GM12878 (cell line): ENCODE measurements around the gene MEF2C. TPM values are rescaled to one million over a fixed set of nuclear protein-coding genes. Genes with fewer than 3 reads are reported as not detected.

Experiments used
- ATAC-seq: fragments of 200-7000 bp; cut with Tn5 transposase; 3 replicates; pipeline ENCODE4 v1.9.1; 2020; ENCODE audit warnings: mild to moderate bottlenecking, moderate library complexity
- BruUV-seq: library from RNA; stranded (reverse); fragments of 400-500 nt; replicated peaks from 2 replicates; lab custom pipeline; 2021; lab: Mats Ljungman, UMichigan
- CTCF ChIA-PET: fragments of 300-600 bp; sonication (Branson Sonifier 250); formaldehyde crosslinking; extraction: SDS; loops from one replicate; lab custom pipeline; 2021; ENCODE audit warnings: inconsistent platforms; lab: Yijun Ruan, JAX
- POLR2A ChIA-PET: fragments of 350-600 bp; formaldehyde crosslinking; extraction: SDS; loops from one replicate; lab custom pipeline; 2021; ENCODE audit warnings: inconsistent platforms; lab: Charles Lee
- RAD21 ChIA-PET: fragments of 300-600 bp; sonication (Branson Sonifier 250); formaldehyde crosslinking; loops from one replicate; lab custom pipeline; 2023; ENCODE audit warnings: antibody characterized with exemption; ENCODE audit not compliant: unreplicated experiment; lab: Charles Lee
- SMC1A ChIA-PET: fragments of 300-600 bp; sonication (Branson Sonifier 250); formaldehyde crosslinking; loops from one replicate; lab custom pipeline; 2023; ENCODE audit not compliant: unreplicated experiment, uncharacterized antibody; lab: Charles Lee
- DNase-seq: peaks from one replicate; pipeline ENCODE4 v3.0.0-alpha.2; 2011; ENCODE audit warnings: low read depth, low spot score
- FAIRE-seq: peaks from 3 replicates; lab custom pipeline; 2011; peaks lifted over from hg19 to GRCh38; lab: Jason Lieb, UNC
- H2AFZ ChIP-seq: 2 replicates; pipeline ENCODE4 v1.6.0; 2011; ENCODE audit warnings: low read depth, low read length, control low read depth; ENCODE audit not compliant: control insufficient read depth
- H3K27ac ChIP-seq: 2 replicates; pipeline ENCODE4 v1.5.1; 2011; ENCODE audit warnings: control low read depth; ENCODE audit not compliant: control insufficient read depth, insufficient read depth
- H3K27me3 ChIP-seq, 2 experiments: replicated peaks in 1 of 2; 2 replicates each; pipeline versions ENCODE4 v1.6.0 to v1.6.1; 2011; ENCODE audit warnings: low read length in 1 of 2; ENCODE audit not compliant: control insufficient read depth in 2 of 2, insufficient read depth in 2 of 2
- H3K36me3 ChIP-seq, 2 experiments: 2 replicates each; pipeline ENCODE4 v1.5.1; 2011; ENCODE audit warnings: low read length in 1 of 2; ENCODE audit not compliant: control insufficient read depth in 2 of 2, insufficient read depth in 2 of 2
- H3K4me1 ChIP-seq: 2 replicates; pipeline ENCODE4 v1.6.1; 2011; ENCODE audit warnings: mild to moderate bottlenecking, low read length, moderate library complexity, mixed read lengths; ENCODE audit not compliant: control insufficient read depth, insufficient read depth
- H3K4me2 ChIP-seq: 2 replicates; pipeline ENCODE4 v1.6.0; 2011; ENCODE audit warnings: control low read depth; ENCODE audit not compliant: control insufficient read depth, insufficient read depth
- H3K4me3 ChIP-seq: fragments of 200-600 bp; sonication (generic); 2 replicates; pipeline ENCODE4 v1.5.1; 2016
- H3K79me2 ChIP-seq: 2 replicates; pipeline ENCODE4 v1.6.0; 2011; ENCODE audit warnings: low read length; ENCODE audit not compliant: control insufficient read depth, insufficient read depth
- H3K9ac ChIP-seq: 2 replicates; pipeline ENCODE4 v1.8.0; 2011; ENCODE audit warnings: low read length, control low read depth, mixed read lengths; ENCODE audit not compliant: control insufficient read depth, insufficient read depth
- H3K9me3 ChIP-seq: replicated peaks from 3 replicates; pipeline ENCODE4 v1.5.1; 2011; ENCODE audit warnings: mild to moderate bottlenecking, low read length; ENCODE audit not compliant: control insufficient read depth, insufficient read depth
- H4K20me1 ChIP-seq: 2 replicates; pipeline ENCODE4 v1.6.0; 2011; ENCODE audit not compliant: control insufficient read depth, insufficient read depth
- BACH1 ChIP-seq: fragments of 450-650 bp; IDR thresholded peaks from 2 replicates; pipeline ENCODE4 v1.6.1; 2017; ENCODE audit warnings: mild to moderate bottlenecking, borderline replicate concordance
- EP300 ChIP-seq, 2 experiments: fragments of 150-350 bp in 1 of 2; IDR thresholded peaks; 2 replicates each; pipeline ENCODE4 v1.6.1; 2011 to 2012; ENCODE audit warnings: low read depth in 2 of 2, low read length in 2 of 2, borderline replicate concordance in 1 of 2, improper control_type of control experiment in 1 of 2, inconsistent platforms in 1 of 2; ENCODE audit not compliant: control insufficient read depth in 1 of 2
- FOS ChIP-seq: IDR thresholded peaks from 3 replicates; pipeline ENCODE4 v1.6.1; 2011; ENCODE audit warnings: borderline replicate concordance; ENCODE audit not compliant: insufficient read length; ENCODE audit errors: extremely low read depth
- MTA3 ChIP-seq: IDR thresholded peaks from 2 replicates; pipeline ENCODE4 v1.6.1; 2012; ENCODE audit warnings: low read length, inconsistent platforms, borderline replicate concordance
- PML ChIP-seq: IDR thresholded peaks from 2 replicates; pipeline ENCODE4 v1.6.1; 2012; ENCODE audit warnings: low read length, inconsistent platforms
- POLR2AphosphoS5 ChIP-seq: IDR thresholded peaks from 2 replicates; pipeline ENCODE4 v1.6.1; 2011; ENCODE audit warnings: mild to moderate bottlenecking, low read length, inconsistent platforms
- SMAD1 ChIP-seq: fragments of 450-650 bp; IDR thresholded peaks from 2 replicates; pipeline ENCODE4 v1.6.1; 2018; ENCODE audit warnings: mild to moderate bottlenecking, low read depth; ENCODE audit not compliant: partially characterized antibody
- SUPT20H ChIP-seq: IDR thresholded peaks from 2 replicates; pipeline ENCODE4 v1.6.1; 2011; ENCODE audit warnings: low read depth, mild to moderate bottlenecking, low read length, moderate library complexity, borderline replicate concordance; ENCODE audit not compliant: control insufficient read depth
- WGBS: methylation state at CpG from one replicate; pipeline ENCODE4 v1.1.6; 2016; ENCODE audit warnings: low lambda C conversion rate; ENCODE audit not compliant: insufficient replicate concordance, insufficient coverage; ENCODE audit errors: missing lambda C conversion rate; 5-methylcytosine and 5-hydroxymethylcytosine counted together
- in situ Hi-C: fragments of 300-500 bp; cut with MboI; formaldehyde crosslinking; loops from 9 replicates; pipeline ENCODE4 v1.14.3; 2018; ENCODE audit warnings: mixed read lengths
- intact Hi-C: fragments of 100-400 bp; cut with micrococcal nuclease; formaldehyde crosslinking; loops from one replicate; pipeline ENCODE4 v1.14.2; 2022; ENCODE audit not compliant: unreplicated experiment
- polyA plus RNA-seq, 11 experiments: library from polyadenylated mRNA; depleted of rRNA in 4 of 11; unstranded in 6 of 11; stranded (reverse) in 5 of 11; fragments of >200 nt; fragmentation: Nextera tagmentation in 4 of 11; fragmentation: Illumina TruSeq in 1 of 11; extraction: Ambion mirVana in 4 of 11; extraction: Trizol in 1 of 11; gene quantifications; 1 replicate in 1 of 11; 2 replicates in 10 of 11; pipeline versions ENCODE4 v1.2.1 to v1.2.3, GENCODE V29; 2011 to 2016; ENCODE audit warnings: inconsistent platforms in 2 of 11, missing spikeins in 2 of 11, low read depth in 1 of 11
- total RNA-seq, 4 experiments: library from RNA; depleted of rRNA in 3 of 4; stranded (reverse); fragments of >200 nt in 3 of 4; fragmentation: Illumina TruSeq in 1 of 4; extraction: Trizol in 1 of 4; gene quantifications; 2 replicates each; pipeline versions ENCODE4 v1.2.1 to v1.2.3, GENCODE V29; 2013 to 2021
- TF ChIP-seq, protein P1 (sequence below): fragments of 450-650 bp; IDR thresholded peaks from 2 replicates; pipeline ENCODE4 v1.6.1; 2016; ENCODE audit warnings: mild to moderate bottlenecking, moderate library complexity, borderline replicate concordance

Gene MEF2C
- total and polyA plus RNA-seq, 10 of the 15 experiments (the other 5 are each of a cell fraction or from before 2014, with no cell fraction given), result 104 to 225 (median 180) TPM

DNA sequence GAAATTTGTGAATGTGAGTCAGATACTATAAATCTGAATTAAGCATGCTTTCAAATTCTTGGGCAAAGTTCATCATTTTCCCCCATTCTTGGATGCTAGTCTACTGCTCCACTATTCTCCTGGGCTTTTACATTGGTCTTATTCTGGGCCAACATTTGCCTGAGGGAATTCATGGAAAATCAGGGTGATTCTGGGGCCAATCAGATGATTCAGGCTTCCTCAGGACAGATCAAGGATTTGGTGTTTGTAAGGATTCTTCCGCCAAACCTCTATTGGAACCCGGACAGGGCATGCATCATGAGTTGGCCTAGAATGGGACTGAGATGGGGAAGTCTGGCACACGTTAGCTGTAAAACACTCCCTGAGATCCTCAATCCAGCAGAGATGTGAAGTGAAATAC, 113.8 kb downstream of the MEF2C start:
- H3K27ac ChIP-seq, result no peak overlapping the region
- H3K36me3 ChIP-seq, result peaks cover 8 to 60% of the 10 kb centered on the region in 2 experiments
- 64% methylated on average over 3 of the region's 3 CpGs for WGBS
- no peak overlapping the region for H3K4me3 ChIP-seq
- BruUV-seq, result no TSS peak
- no peaks in the 10 kb centered on the region for H3K27me3 ChIP-seq
- no peak for ATAC-seq
- H3K79me2 ChIP-seq, result peaks cover 50% of the 10 kb centered on the region
- TF ChIP-seq POLR2AphosphoS5, result peak; percentile 51; the same call in 1 of the 2 replicates
- TF ChIP-seq EP300 (IDR thresholded peaks at IDR 0.05; ENCODE audit: borderline replicate concordance in 1 of 2, control insufficient read depth in 1 of 2, low read depth in 2 of 2, low read length in 2 of 2), result no peak
- ChIA-PET CTCF (interaction anchor here (3.8 kb wide), 1 partner anchor 40 kb away, joined by 19 read pairs; no protein-coding TSS in a partner anchor), POLR2A (no interaction called here), SMC1A (interaction anchor here (1.2 to 1.9 kb wide), 4 partner anchors 12 to 298 kb away, joined by 3 to 6 read pairs (median 4); no protein-coding TSS in a partner anchor), RAD21 (no interaction called here)
- H4K20me1 ChIP-seq, result no peaks in the 10 kb centered on the region; the same call in 1 of the 2 replicates
- H3K9me3 ChIP-seq, result peaks cover 29% of the 10 kb centered on the region
- no peak for DNase-seq
- intact Hi-C loops, result no loop called here
- no peak for FAIRE-seq
- no peak overlapping the region for H3K9ac ChIP-seq
- H3K4me2 ChIP-seq, result no peak overlapping the region
- H3K4me1 ChIP-seq, result peaks cover 3% of the 10 kb centered on the region; the same call in 1 of the 2 replicates
- in situ Hi-C loops, result no loop called here
- no peak overlapping the region for H2AFZ ChIP-seq

DNA sequence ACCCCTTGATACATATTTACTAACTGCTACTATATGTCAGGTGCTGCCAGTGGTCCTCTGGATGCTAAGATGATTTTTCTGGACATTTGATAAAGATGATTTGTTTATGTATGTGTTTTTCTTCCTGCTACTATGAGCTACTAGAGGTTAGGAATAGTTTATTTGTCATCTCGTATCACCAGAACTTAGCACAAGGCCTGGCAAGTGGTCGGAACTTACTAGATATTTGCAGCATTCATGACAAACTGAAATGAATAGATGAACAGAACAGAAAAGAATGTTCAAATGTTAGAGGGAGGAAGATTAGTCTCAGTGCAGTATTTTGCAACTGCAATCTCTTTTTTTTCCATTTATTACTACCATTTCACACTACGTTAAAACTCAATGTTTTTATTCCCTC, 114.6 kb downstream of the MEF2C start:
- Histone ChIP-seq H3K9me3 (peaks cover 21% of the 10 kb centered on the region), H4K20me1 (no peaks in the 10 kb centered on the region; the same call in 1 of the 2 replicates), H3K27ac (no peak overlapping the region), H3K36me3 (peaks cover 5 to 55% of the 10 kb centered on the region in 2 experiments), H3K4me3 (no peak overlapping the region), H3K79me2 (peaks cover 52% of the 10 kb centered on the region), H3K9ac (no peak overlapping the region), H3K4me1 (peaks cover 3% of the 10 kb centered on the region; the same call in 1 of the 2 replicates), H3K4me2 (no peak overlapping the region), H2AFZ (no peak overlapping the region), H3K27me3 (no peaks in the 10 kb centered on the region)
- FAIRE-seq (no peak), ATAC-seq (no peak), DNase-seq (no peak)
- POLR2A ChIA-PET, result no interaction called here
- 98% methylated on average over 3 of the region's 3 CpGs for WGBS
- BruUV-seq, result no TSS peak
- intact Hi-C loops, result no loop called here
- SMC1A ChIA-PET, result no interaction called here
- RAD21 ChIA-PET, result no interaction called here
- CTCF ChIA-PET, result interaction anchor here (0.6 to 1.0 kb wide), 2 partner anchors 41 to 79 kb away, joined by 3 read pairs; no protein-coding TSS in a partner anchor
- TF ChIP-seq SMAD1 (no peak), SUPT20H (no peak), MTA3 (peak; percentile 18; the same call in 1 of the 2 replicates), FOS (no peak), PML (peak; percentile 28; the same call in 1 of the 2 replicates), BACH1 (no peak)
- TF ChIP-seq, protein P1, sequence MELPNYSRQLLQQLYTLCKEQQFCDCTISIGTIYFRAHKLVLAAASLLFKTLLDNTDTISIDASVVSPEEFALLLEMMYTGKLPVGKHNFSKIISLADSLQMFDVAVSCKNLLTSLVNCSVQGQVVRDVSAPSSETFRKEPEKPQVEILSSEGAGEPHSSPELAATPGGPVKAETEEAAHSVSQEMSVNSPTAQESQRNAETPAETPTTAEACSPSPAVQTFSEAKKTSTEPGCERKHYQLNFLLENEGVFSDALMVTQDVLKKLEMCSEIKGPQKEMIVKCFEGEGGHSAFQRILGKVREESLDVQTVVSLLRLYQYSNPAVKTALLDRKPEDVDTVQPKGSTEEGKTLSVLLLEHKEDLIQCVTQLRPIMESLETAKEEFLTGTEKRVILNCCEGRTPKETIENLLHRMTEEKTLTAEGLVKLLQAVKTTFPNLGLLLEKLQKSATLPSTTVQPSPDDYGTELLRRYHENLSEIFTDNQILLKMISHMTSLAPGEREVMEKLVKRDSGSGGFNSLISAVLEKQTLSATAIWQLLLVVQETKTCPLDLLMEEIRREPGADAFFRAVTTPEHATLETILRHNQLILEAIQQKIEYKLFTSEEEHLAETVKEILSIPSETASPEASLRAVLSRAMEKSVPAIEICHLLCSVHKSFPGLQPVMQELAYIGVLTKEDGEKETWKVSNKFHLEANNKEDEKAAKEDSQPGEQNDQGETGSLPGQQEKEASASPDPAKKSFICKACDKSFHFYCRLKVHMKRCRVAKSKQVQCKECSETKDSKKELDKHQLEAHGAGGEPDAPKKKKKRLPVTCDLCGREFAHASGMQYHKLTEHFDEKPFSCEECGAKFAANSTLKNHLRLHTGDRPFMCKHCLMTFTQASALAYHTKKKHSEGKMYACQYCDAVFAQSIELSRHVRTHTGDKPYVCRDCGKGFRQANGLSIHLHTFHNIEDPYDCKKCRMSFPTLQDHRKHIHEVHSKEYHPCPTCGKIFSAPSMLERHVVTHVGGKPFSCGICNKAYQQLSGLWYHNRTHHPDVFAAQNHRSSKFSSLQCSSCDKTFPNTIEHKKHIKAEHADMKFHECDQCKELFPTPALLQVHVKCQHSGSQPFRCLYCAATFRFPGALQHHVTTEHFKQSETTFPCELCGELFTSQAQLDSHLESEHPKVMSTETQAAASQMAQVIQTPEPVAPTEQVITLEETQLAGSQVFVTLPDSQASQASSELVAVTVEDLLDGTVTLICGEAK, result no peak
- in situ Hi-C loops, result no loop called here
